Neuronal stem cell (in vitro differentiated cells): Measurements from ENCODE around the gene APOL2.
A peak's percentile ranks its signal among the peaks of the same experiment; 100 is the strongest.

ENCODE experiments used
- DNase-seq: peaks from one replicate; pipeline ENCODE4 v3.0.0-alpha.2; 2013; ENCODE audit warnings: low spot score
- H2AFZ ChIP-seq: one replicate; pipeline ENCODE4 v1.6.1; 2013; ENCODE audit warnings: mild to moderate bottlenecking, low read length, inconsistent platforms
- H2AK5ac ChIP-seq: 2 replicates; pipeline ENCODE4 v1.6.1; 2013; ENCODE audit warnings: low read depth, mild to moderate bottlenecking, inconsistent platforms, low read length, moderate library complexity, mixed read lengths
- H2BK120ac ChIP-seq: 2 replicates; pipeline ENCODE4 v1.6.1; 2013; ENCODE audit warnings: low read depth, mild to moderate bottlenecking, inconsistent platforms, low read length, moderate library complexity, mixed read lengths
- H2BK12ac ChIP-seq: one replicate; pipeline ENCODE4 v1.6.1; 2013; ENCODE audit warnings: low read length, inconsistent platforms
- H2BK15ac ChIP-seq: 2 replicates; pipeline ENCODE4 v1.6.1; 2013; ENCODE audit warnings: mild to moderate bottlenecking, low read length, inconsistent platforms, mixed read lengths
- H2BK5ac ChIP-seq: one replicate; pipeline ENCODE4 v1.6.1; 2013; ENCODE audit warnings: inconsistent platforms, mild to moderate bottlenecking, low read length, moderate library complexity
- H3K14ac ChIP-seq: one replicate; pipeline ENCODE4 v1.6.1; 2013; ENCODE audit warnings: low read length, inconsistent platforms
- H3K18ac ChIP-seq: 2 replicates; pipeline ENCODE4 v1.6.1; 2013; ENCODE audit warnings: low read length, inconsistent platforms
- H3K23ac ChIP-seq: 2 replicates; pipeline ENCODE4 v1.6.1; 2013; ENCODE audit warnings: low read depth, mild to moderate bottlenecking, mixed read lengths, low read length, inconsistent platforms; ENCODE audit not compliant: poor library complexity
- H3K27ac ChIP-seq: replicated peaks from 3 replicates; pipeline ENCODE4 v1.5.1; 2013; ENCODE audit warnings: low read length, inconsistent platforms
- H3K27me3 ChIP-seq, 3 experiments: 2 replicates each; pipeline ENCODE4 v1.6.1; 2013; ENCODE audit warnings: low read length in 3 of 3, mild to moderate bottlenecking in 2 of 3, inconsistent platforms in 1 of 3, low read depth in 1 of 3, mixed read lengths in 1 of 3, moderate library complexity in 1 of 3; ENCODE audit not compliant: control insufficient read depth in 3 of 3, insufficient read depth in 3 of 3
- H3K36me3 ChIP-seq, 2 donors: replicated peaks in 1 of 2; 2 replicates each; pipeline ENCODE4 v1.6.1; 2013; ENCODE audit warnings: low read length in 2 of 2; ENCODE audit not compliant: control insufficient read depth in 2 of 2, insufficient read depth in 2 of 2
- H3K4ac ChIP-seq: 2 replicates; pipeline ENCODE4 v1.6.1; 2013; ENCODE audit warnings: inconsistent platforms, mild to moderate bottlenecking, low read length, moderate library complexity
- H3K4me1 ChIP-seq, 2 donors: 1 replicate in 1 of 2; 2 replicates in 1 of 2; pipeline ENCODE4 v1.6.1; 2013; ENCODE audit warnings: low read length in 2 of 2, low read depth in 1 of 2; ENCODE audit not compliant: control insufficient read depth in 2 of 2, insufficient read depth in 1 of 2
- H3K4me2 ChIP-seq: one replicate; pipeline ENCODE4 v1.6.1; 2013; ENCODE audit warnings: mild to moderate bottlenecking, low read length, inconsistent platforms; ENCODE audit not compliant: insufficient read depth, poor library complexity, severe bottlenecking
- H3K4me3 ChIP-seq, 2 donors: 2 replicates each; pipeline ENCODE4 v1.5.1; 2013; ENCODE audit warnings: low read length in 2 of 2, mild to moderate bottlenecking in 2 of 2, inconsistent platforms in 1 of 2, moderate library complexity in 1 of 2
- H3K79me1 ChIP-seq: one replicate; pipeline ENCODE4 v1.6.1; 2013; ENCODE audit warnings: low read depth, mild to moderate bottlenecking, inconsistent platforms, low read length, moderate library complexity
- H3K9ac ChIP-seq: one replicate; pipeline ENCODE4 v1.6.1; 2013; ENCODE audit warnings: mild to moderate bottlenecking, low read depth, low read length, inconsistent platforms; ENCODE audit not compliant: poor library complexity
- H3K9me3 ChIP-seq, 2 donors: replicated peaks in 1 of 2; 2 replicates each; pipeline versions ENCODE3 to v1.6.1; 2013; ENCODE audit warnings: low read length in 2 of 2, mild to moderate bottlenecking in 2 of 2, inconsistent platforms in 1 of 2, low read depth in 1 of 2, mixed read lengths in 1 of 2, moderate library complexity in 1 of 2; ENCODE audit not compliant: control insufficient read depth in 2 of 2, insufficient read depth in 1 of 2
- H4K8ac ChIP-seq: one replicate; pipeline ENCODE4 v1.6.1; 2013; ENCODE audit warnings: low read depth, mild to moderate bottlenecking, inconsistent platforms, low read length, moderate library complexity
- H4K91ac ChIP-seq: one replicate; pipeline ENCODE4 v1.6.1; 2013; ENCODE audit warnings: low read length, low read depth, mild to moderate bottlenecking, inconsistent platforms; ENCODE audit not compliant: poor library complexity
- WGBS, 2 donors: extraction: QIAGEN DNeasy Blood & Tissue Kit; methylation state at CpG; one replicate each; pipeline ENCODE4 v1.1.7; 2013; ENCODE audit warnings: missing lambda C conversion rate in 2 of 2, mixed read lengths in 1 of 2; ENCODE audit not compliant: insufficient read length in 2 of 2, insufficient replicate concordance in 1 of 2; ENCODE audit errors: extremely low coverage in 2 of 2; 5-methylcytosine and 5-hydroxymethylcytosine counted together

Gene APOL2

DNA sequence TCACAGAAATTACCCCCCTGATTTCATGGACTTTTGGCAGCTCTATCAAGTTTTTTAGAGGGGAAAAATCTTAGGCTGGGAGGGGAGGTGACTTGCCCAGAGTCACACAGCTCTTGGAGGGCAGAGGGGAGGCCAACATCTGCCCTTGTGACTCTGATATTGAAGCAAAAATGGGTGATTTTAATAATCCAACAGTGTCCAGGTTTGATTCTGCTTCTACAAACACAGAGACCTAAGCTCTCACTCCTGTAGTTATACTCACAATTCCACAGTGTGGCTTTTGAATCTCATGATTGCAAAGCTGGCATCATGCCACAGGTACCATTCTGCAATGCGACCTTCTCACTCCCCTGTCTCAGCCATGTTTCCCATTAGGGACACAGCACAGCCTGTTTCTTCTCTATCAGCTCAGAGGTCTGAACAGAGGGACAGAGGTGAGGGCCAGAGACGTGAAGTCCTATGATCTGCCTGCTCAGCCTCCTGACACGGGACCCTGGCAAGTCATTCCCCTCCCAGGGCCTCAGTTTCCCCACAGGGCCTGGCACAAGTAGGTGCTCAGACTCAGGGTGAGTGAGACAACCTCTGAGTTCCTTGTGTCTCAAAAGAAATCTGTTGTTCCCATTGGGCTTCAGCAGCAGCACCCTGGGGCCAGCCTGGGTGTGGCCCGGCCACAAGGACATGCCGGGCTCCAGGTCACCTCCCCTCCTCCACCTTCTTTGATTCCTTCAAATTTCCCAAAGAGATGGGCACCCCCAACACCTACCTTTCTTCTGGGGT, 766 bp downstream of the APOL2 start:
- Histone ChIP-seq H3K4me3 (peak overlapping the region in 1 of 2 donors; percentile 83), H3K27ac (no peak overlapping the region), H2BK15ac (no peak overlapping the region)

GRCh38 chr22:36237462-36238372, 1.6 kb downstream of the APOL2 start:
- Histone ChIP-seq H4K8ac (no peak overlapping the region), H2BK12ac (no peak overlapping the region), H2AK5ac (peak overlapping the region; percentile 81), H3K79me1 (no peaks in the 10 kb centered on the region), H2BK5ac (peak overlapping the region; percentile 30), H3K18ac (peak overlapping the region; percentile 28), H3K27me3 (no peaks in the 10 kb centered on the region), H4K91ac (no peak overlapping the region), H2BK15ac (peak overlapping the region; percentile 78), H2BK120ac (no peak overlapping the region), H3K9ac (no peak overlapping the region), H3K23ac (peak overlapping the region; percentile 14), H2AFZ (no peak overlapping the region), H3K4me2 (no peak overlapping the region), H3K4me1 (peaks cover 10% of the 10 kb centered on the region in 2 donors), H3K4ac (no peak overlapping the region), H3K27ac (no peak overlapping the region), H3K14ac (no peak overlapping the region), H3K4me3 (peak overlapping the region in 1 of 2 donors; percentile 83), H3K9me3 (peaks cover 0 to 9% of the 10 kb centered on the region in 2 donors), H3K36me3 (peaks cover 0 to 21% of the 10 kb centered on the region in 2 donors)
- no peak for DNase-seq
- WGBS, 2 donors: no CpG with 5 or more reads among the region's 12 CpGs

More for the DNA sequence above, 766 bp downstream of the APOL2 start:
- no peak overlapping the region for H2BK5ac ChIP-seq
- no peaks in the 10 kb centered on the region for H3K27me3 ChIP-seq
- DNase-seq: no peak
- H3K9ac ChIP-seq: no peak overlapping the region
- peak overlapping the region; percentile 45 for H3K18ac ChIP-seq
- no peak overlapping the region for H2BK120ac ChIP-seq
- H2AFZ ChIP-seq: peak overlapping the region; percentile 95
- H3K4ac ChIP-seq: no peak overlapping the region
- peaks cover 0 to 13% of the 10 kb centered on the region in 2 donors for H3K36me3 ChIP-seq
- no peak overlapping the region for H2BK12ac ChIP-seq
- peaks cover 0 to 13% of the 10 kb centered on the region in 2 donors for H3K9me3 ChIP-seq
- peaks cover 10% of the 10 kb centered on the region in 2 donors for H3K4me1 ChIP-seq
- H3K79me1 ChIP-seq: no peaks in the 10 kb centered on the region
- no peak overlapping the region for H4K91ac ChIP-seq
- no peak overlapping the region for H2AK5ac ChIP-seq
- H4K8ac ChIP-seq: no peak overlapping the region
- no peak overlapping the region for H3K14ac ChIP-seq
- H3K23ac ChIP-seq: no peak overlapping the region
- WGBS, 2 donors: no CpG with 5 or more reads among the region's 5 CpGs
- H3K4me2 ChIP-seq: peak overlapping the region; percentile 58

GRCh38 chr22:36236388-36237319, 2.7 kb downstream of the APOL2 start:
- Histone ChIP-seq H3K27me3 (no peaks in the 10 kb centered on the region), H3K23ac (peak overlapping the region; percentile 26), H4K91ac (no peak overlapping the region), H3K18ac (peak overlapping the region; percentile 86), H3K4me2 (no peak overlapping the region), H2AFZ (no peak overlapping the region), H3K4me3 (no peak overlapping the region), H3K4ac (peak overlapping the region; percentile 43), H4K8ac (no peak overlapping the region), H2BK120ac (peak overlapping the region; percentile 65), H3K27ac (no peak overlapping the region), H2BK5ac (no peak overlapping the region), H2BK12ac (no peak overlapping the region), H3K79me1 (no peaks in the 10 kb centered on the region), H3K36me3 (peaks cover 0 to 31% of the 10 kb centered on the region in 2 donors), H3K9ac (no peak overlapping the region), H2BK15ac (peak overlapping the region; percentile 71), H2AK5ac (peak overlapping the region; percentile 64), H3K9me3 (peaks cover 0 to 9% of the 10 kb centered on the region in 2 donors), H3K14ac (peak overlapping the region; percentile 40), H3K4me1 (peaks cover 10% of the 10 kb centered on the region in 2 donors)
- no peak for DNase-seq
- no CpG with 5 or more reads among the region's 14 CpGs for WGBS, 2 donors
